ENCODE results near the gene ERBB4.

GRCh38 chr2:212337036-212337435 is 201.6 kb downstream of the ERBB4 start:
- no peak for TF ChIP-seq CTCF (IDR thresholded peaks at IDR 0.05)
- no peak for TF ChIP-seq POLR2A (IDR thresholded peaks at IDR 0.05)

All from lower leg skin (tissue), 3 donors.